Measurements from ENCODE around the gene MTSS2. TPM values are rescaled to one million over a fixed set of nuclear protein-coding genes. Genes with fewer than 3 reads are reported as not detected.

MTSS2 gene
- total RNA-seq, 2 donors from 2014 or later = 57.3 to 58.5 TPM

DNA sequence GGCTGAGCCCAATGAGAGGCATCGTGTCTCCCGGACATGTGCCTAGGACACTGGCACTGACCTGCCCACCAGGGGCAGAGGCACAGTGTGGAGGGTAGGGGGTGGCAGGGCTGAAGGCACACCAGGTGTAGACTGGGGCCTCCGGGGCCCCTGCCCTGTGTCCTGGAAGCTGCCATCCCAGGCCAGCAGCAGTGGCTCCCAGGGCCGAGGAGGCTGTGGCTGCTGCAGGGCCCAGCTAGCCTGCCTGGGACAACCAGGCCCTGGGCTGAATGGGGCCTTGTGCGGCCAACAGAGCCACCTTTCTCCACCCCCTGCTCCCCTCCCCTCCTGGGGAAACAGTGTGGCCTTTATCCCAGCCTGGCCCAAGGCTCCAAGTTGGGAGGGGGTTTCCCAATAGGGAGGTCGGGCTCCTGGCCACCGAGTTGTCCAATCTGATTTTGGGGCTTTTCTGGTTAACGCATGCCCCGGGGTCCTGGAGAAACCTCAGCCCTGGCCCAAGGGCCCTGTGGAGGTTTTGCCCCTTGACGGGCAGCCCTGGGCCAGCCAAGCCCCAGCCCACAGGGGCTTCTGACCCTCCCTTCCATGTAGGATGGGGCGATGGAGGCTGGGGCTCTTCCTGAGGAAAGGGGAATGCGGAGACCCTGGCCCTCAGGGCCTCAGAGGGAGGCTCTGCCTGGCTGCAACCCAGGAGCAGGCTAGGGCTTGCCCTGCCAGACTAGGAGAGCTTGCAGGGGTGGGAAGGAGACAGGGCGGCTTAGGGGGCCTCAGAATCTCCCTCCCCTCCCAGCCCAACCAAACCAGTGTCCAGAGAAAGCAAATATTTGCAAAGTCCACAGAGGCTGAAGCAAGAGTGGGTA is 4.2 kb downstream of the MTSS2 start:
- peak overlapping the region; percentile 27 for H3K4me3 ChIP-seq
- peaks cover 31% of the 10 kb centered on the region for H3K36me3 ChIP-seq
- no peaks in the 10 kb centered on the region for H3K27me3 ChIP-seq (replicated peaks; ENCODE audit: insufficient read depth)
- H3K4me1 ChIP-seq (ENCODE audit: control insufficient read depth in 1 of 2, low read depth in 2 of 2) = peaks cover 32 to 54% of the 10 kb centered on the region in 2 donors
- TF ChIP-seq, protein P1, sequence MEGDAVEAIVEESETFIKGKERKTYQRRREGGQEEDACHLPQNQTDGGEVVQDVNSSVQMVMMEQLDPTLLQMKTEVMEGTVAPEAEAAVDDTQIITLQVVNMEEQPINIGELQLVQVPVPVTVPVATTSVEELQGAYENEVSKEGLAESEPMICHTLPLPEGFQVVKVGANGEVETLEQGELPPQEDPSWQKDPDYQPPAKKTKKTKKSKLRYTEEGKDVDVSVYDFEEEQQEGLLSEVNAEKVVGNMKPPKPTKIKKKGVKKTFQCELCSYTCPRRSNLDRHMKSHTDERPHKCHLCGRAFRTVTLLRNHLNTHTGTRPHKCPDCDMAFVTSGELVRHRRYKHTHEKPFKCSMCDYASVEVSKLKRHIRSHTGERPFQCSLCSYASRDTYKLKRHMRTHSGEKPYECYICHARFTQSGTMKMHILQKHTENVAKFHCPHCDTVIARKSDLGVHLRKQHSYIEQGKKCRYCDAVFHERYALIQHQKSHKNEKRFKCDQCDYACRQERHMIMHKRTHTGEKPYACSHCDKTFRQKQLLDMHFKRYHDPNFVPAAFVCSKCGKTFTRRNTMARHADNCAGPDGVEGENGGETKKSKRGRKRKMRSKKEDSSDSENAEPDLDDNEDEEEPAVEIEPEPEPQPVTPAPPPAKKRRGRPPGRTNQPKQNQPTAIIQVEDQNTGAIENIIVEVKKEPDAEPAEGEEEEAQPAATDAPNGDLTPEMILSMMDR (IDR thresholded peaks at IDR 0.05) = no peak
- ATAC-seq (ENCODE audit: insufficient number of reproducible peaks, low FRiP score, low read depth) = no peak
- peak overlapping the region; percentile 73 to 80 for H3K27ac ChIP-seq
- no peak for DNase-seq (ENCODE audit: low spot score)
- no peaks in the 10 kb centered on the region for H3K9me3 ChIP-seq

DNA sequence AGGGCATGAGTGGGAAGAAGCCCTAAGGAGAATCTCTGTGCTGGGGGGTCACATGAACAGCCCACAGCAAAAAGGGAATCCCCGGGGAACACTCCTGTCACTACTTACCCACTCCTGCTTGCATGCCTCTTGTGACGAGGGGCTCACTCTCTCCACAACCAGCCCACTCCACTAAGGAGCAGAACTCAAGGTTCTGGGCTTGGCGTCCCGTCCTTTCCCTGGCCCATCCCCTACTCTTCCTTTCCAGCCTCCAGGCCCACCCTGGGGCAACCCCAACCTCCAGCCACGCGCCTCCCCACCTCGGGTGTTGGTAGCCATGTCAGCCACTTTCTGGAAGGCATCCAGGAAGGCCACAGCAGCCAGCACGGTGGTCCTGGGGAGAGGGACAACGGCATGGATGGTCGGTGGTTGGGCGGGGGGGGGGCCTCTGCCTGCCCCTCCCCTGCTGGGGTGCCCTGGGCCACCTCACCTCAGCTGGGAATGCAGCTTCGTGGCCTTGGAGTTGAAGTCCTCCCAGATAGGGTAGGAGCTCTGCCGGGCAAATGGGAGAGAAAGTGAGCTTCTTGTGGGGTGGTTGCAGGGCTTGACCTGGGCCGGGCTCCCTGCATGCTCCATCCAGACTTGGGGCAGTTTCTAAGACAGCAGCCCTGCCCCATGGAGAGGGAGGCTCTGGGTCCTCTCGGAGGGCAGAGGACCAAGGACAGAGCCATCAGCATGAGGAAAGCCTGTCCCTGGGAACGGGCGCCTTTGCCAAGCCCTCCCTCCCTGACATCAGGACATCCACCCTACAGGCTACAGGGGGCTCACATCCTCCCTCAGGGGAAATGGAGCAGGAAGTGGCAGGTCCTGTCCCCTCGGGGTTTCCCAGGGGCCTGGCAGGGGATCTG is 5.1 kb downstream of the MTSS2 start:
- DNase-seq (ENCODE audit: low spot score) (no peak), ATAC-seq (ENCODE audit: insufficient number of reproducible peaks, low FRiP score, low read depth) (no peak)
- Histone ChIP-seq H3K4me3 (peak overlapping the region; percentile 22), H3K27ac (peak overlapping the region; percentile 73 to 80), H3K4me1 (ENCODE audit: control insufficient read depth in 1 of 2, low read depth in 2 of 2) (peaks cover 29 to 48% of the 10 kb centered on the region in 2 donors), H3K36me3 (peaks cover 36% of the 10 kb centered on the region), H3K9me3 (no peaks in the 10 kb centered on the region), H3K27me3 (replicated peaks; ENCODE audit: insufficient read depth) (no peaks in the 10 kb centered on the region)
- TF ChIP-seq, protein P1 (IDR thresholded peaks at IDR 0.05) = no peak

- Histone ChIP-seq H3K27ac (peak overlapping the region; percentile 73 to 80), H3K27me3 (replicated peaks; ENCODE audit: insufficient read depth) (no peaks in the 10 kb centered on the region), H3K9me3 (no peaks in the 10 kb centered on the region), H3K36me3 (peaks cover 42% of the 10 kb centered on the region), H3K4me1 (ENCODE audit: control insufficient read depth in 1 of 2, low read depth in 2 of 2) (peaks cover 29 to 48% of the 10 kb centered on the region in 2 donors), H3K4me3 (no peak overlapping the region)
- TF ChIP-seq, protein P1 (IDR thresholded peaks at IDR 0.05) = peak; percentile 38
- DNase-seq (ENCODE audit: low spot score) (no peak), ATAC-seq (ENCODE audit: insufficient number of reproducible peaks, low FRiP score, low read depth) (no peak)
Observed at GRCh38 chr16:70679671-70680494, 6.0 kb downstream of the MTSS2 start.

- TF ChIP-seq, protein P1 (IDR thresholded peaks at IDR 0.05) = no peak
- Histone ChIP-seq H3K27me3 (replicated peaks; ENCODE audit: insufficient read depth) (no peaks in the 10 kb centered on the region), H3K4me3 (no peak overlapping the region), H3K27ac (peak overlapping the region in 1 of 2 donors; percentile 41), H3K4me1 (ENCODE audit: control insufficient read depth in 1 of 2, low read depth in 2 of 2) (peaks cover 29 to 41% of the 10 kb centered on the region in 2 donors), H3K36me3 (peaks cover 48% of the 10 kb centered on the region), H3K9me3 (no peaks in the 10 kb centered on the region)
- DNase-seq (ENCODE audit: low spot score) (no peak), ATAC-seq (ENCODE audit: insufficient number of reproducible peaks, low FRiP score, low read depth) (no peak)
Observed at GRCh38 chr16:70678898-70679670, 6.8 kb downstream of the MTSS2 start.
